ENCODE results near the gene HOXA2.

HOXA2 gene

DNA sequence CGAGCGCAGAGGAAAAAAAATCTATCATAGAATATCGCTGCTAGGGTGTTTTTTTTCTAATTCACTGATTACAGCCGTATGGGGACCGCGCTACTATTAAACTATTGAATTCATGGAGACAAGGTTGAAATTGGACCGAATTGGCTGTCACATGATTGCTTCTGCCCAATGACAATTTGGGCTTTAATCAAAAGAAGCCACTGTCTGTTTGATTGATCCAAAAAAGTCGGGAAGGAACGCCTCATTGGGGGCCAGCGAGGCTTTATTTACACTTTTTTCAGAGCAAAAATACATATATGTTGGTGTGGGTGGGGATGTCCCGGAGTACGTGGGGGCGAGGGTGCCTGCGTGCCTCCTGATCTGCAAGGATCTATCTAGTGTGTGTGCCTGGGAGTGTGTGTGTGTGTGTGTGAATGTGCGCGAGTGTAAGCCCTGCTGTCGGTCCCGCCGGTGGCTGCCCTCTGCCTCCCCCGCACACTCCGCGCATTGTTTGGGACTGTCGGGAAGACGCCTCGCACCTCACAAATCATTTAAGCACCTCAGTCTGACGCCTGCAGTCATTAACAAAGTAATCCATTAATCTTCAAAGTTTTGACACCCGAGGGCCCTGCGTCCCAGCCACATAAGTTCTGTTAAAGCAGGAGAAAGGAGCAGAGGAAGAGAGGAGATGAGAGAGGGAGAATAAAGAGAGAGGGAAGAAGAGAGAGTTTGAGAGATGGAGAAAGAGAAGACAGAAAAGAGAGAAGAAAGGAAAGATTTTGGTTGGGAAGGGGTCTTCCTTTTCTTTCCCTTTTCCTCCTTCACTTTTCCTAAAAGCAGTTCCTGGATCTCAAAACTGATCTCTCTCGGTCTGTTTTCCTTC lies at the start of gene HOXA2:
HOXA2 (minus strand) TSS at position 103 of the 862 bp plus-strand sequence. CDS start 183 bp downstream, outside the sequence.
- FAIRE-seq, result no peak

DNA sequence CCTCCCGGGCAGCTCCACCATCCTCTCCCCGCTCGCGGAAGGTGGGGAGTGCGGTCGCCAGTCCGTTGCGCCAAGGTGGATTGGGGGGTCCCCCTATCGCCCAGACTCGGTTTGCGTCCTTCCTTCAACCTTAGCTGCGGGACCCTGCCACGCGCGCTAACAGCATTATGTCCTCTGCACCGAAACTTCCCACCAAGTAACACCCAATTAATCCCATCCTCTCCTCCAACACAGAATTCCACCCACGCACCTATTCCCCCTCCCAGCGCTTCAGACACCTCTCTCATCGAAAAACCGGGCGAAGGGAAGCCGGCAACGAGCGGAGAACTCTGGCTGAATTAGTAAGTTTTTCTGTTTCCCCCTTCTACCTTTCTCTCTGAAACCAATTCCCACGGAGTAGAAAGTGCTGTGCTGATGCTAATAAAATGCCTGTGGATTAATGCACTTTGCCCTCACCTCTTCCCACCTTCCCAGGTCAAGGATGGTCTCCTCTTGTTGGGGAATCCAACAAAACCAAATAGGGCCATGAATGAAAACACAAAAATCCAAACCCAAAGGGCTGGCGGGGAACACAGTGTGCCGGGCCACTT lies 49.0 kb upstream of the HOXA2 start:
- no peak for FAIRE-seq

DNA sequence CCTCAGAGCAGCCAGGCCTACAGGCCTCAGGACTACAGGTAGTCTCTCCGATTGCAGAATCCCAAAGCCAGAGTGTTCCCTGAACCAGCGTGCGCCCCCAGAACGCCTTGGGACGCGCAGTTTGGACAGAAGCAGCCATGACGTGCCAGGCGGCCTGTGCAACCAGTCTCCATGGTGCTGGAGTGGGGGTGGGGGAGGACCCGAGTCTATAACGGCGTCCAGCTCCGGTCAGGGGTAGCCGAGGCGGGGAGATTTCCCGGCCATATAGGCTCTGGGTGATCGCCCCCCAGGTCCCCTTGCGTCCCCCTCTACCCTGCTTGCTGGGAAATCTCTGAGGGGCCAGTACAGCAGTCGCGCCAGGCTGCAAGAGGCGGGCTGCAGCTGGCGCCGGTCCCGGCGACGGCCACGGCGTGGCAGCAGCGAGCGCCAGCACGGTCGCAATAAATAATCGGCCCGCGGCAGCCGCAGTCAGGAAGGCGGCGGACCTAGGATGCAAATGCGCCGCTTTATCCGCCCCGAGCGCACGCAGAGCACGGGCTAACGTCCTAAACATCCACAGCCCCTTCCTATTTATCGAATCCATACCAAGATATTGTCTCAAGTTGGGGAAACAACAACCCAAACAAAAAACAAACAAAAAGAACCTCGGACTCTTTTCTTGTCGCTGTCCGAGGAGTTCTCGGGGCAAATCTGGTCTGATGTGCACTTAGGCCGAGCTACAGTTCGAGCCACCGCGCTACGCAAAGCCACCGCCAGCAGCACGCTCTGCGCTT lies 48.3 kb upstream of the HOXA2 start:
- no peak for FAIRE-seq

DNA sequence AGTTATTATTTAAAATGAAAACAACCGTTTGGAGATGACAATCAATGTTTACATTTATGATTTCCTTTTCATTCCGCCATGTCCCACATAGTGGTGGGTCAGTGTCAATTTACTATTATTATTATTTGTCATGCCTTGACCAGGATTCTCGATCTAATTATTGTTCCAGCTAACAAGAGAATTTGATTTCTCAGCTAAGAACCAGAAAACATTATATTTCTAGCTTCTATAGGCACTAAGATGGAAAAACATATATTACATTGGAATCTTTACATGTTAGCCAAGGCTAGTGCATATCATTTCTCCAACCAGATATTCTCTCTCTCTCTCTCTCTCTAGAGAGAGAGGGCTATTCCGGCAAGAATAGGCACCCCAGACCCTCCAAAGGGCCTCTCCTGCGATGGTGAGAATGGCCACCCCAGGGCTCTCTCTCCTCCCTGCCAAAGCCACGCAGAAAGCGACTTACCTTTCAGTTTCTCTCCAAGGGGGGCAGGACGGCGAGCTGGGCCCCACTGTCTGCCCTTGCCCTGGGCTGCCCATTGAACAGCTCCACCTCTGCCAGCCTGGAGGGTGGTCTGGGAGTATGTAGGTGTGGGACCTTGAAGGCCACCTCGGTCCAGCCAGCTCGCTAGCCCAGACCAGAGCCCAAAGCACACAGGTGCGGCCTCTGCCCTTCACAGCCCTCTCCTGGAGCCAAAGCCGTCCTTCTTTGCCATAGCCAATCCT lies 47.5 kb upstream of the HOXA2 start:
- FAIRE-seq, result no peak

DNA sequence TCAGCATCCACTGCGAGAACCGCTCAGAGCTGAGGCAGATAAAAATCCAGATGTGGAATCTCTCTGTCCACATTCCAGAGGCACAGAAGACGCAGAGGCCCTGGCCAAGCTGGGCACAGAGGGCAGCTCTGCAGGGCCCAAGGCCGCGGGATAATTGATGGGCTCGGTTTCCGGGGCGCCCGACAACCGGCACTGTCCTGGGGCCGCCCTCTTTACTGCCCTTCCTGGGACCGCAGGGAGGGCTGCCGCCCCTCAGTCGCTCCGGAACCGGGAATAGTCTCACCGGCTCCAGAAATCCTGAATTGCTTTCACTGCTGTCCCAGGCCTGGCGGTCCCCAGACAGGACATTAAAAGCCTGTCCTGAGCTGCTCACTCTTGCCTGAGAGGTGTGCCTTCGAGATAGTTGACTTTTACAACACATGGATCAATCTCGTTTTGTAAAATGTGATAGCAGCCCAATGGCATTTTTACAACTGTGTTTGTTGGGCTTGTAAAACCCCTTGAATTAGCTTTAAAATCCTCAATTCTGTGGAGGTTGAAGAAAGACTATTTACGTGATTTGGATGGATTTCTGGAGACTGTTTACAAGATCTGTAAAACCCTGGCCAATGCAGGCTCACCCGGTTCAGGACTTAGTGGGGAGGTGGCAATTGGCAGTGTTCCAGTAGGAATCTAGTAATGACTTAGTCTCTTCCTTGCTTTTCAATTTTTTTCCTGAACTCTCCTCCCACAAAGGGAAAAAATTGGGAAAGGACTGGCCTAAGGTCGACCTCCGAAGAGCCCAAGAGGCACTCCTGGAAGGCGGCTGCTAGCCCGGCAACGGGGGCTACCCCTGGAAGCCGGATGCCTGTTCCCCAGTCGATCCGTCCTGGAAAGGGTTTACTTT lies 46.5 kb upstream of the HOXA2 start:
- no peak for FAIRE-seq

DNA sequence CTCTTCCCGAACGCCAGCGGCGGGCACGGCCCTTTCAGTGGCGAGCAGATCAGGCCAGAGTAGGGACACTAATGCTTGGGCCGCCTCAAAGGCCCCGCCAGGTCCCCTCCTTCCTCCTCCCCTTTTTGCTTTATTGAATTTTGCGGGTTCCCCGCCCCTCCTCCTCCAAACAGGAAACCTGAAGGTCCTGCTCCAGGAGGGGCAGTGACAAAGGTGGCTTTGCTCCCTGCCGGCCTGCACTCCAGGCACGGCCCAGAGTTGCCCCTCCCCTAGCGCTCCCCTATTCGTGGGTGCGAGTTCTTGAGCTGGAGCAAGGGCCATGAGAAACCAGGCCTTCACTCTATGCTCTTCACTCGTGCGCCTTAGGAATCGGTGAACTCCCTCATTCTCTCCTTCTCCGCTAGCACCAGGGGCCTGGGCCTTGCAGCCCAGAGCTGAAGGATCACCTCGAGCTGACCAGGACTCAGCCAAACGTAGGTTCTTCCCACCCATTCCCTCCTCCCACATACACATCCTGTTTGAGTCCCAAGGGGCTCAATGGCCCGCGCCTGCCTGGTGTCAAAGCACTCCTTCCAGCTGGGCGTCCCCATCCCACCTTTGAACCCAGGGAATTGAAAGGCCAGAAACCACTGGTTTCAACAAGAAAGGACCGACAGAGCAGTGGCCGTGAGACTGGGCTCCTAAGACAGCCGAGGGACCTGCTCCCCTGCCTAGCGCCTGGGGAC lies 45.7 kb upstream of the HOXA2 start:
- FAIRE-seq, result no peak

DNA sequence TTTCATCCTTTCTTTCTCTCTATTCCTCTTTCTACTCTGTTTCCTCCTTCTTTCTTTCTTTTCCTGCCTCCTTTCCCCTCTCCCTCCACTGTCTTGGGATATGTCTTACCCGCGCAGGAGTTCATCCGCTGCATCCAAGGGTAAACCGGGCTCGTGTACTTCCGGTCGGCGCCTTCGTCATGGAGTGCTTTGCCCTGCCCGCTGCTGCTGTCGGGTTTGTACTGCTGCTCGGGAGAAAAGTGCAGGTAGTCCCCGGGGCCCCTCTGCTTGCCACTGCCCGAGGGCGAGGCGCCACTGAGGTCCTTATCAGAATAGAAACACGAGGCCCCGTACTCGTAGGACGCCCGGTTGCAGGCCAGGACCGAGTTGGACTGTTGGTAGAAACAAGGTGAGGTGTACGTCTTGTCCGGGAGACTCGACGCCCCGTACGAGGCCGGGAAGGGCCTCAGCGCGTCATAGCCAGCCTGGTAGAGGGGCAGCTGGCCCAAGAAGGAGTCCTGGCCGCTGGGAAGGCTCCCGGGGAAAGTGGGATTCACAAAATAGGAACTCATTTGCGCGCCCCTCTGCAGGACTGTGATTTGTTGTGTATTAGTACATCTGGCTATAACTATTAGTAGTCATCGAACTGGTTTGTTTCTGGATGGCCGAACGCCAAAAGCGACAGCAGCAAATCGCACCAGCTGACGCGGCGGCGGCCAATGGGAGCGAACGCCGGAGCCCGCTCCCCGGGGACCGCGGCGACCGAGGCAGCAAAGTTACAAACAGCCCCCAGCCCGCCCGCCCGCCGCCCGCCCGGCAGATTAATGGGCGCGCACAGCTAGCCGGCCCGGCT lies 44.9 kb upstream of the HOXA2 start, which contains the start of gene HOXA6:
HOXA6 (minus strand) TSS at position 576 of the 832 bp plus-strand sequence; CDS start at position 551, 25 bp downstream.
- FAIRE-seq, result no peak

DNA sequence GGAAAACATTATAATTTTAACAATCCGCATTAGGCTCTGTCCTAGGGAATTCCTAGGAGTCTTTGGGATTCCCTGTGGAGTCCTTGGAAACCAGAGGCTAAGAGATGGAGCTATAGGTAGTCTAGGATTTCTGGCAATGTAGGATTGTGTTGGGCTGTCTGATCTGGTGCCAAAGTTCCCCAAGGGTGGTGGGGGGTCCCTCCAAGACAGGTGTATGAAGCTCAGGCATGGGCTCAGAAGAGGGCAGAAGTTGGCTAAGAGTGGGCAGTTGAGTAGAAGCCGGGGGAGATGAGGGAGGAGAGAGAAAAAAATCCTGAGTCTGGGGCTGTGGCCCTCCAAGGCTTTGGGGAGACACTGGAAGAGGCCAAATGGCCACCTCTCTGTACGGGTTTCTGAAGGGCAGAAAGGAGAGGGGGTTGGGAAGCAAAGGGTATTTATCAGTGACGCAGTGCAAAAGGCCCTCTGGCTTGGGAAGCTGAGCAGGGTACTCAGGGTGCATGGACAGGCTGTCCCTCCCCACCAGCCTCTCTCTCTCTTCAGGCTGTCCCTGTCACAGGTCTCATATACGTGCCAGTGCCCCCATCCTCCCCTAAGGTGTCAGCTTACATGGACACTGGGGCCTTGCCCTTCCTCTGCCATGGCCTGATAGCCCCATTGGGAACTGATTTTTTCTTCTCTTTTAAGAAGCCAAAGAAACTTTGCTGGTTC lies 44.2 kb upstream of the HOXA2 start:
- no peak for FAIRE-seq

DNA sequence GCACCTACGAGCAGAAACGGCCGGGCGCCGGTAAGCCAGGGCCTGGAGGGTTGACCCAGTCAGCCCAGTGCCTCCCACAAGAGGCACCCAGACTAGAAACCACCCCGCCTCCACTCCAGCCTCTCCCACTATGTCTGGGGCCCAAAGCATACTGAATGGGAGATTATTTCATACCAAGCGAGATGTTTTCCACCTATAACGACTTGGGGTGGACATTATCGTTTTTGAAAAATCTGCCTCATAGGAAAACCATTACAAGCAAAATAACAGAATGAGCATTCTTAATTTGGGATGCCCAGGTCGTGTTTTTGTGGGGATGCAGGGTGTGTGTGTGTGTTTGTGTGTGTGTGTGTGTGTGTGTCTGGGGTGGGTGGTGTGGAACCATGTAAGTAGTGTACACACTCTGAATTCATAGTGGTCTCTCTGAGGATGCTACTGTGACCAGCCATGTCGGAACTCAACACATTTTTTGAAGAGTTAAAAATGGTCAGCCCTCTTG lies 43.5 kb upstream of the HOXA2 start:
- no peak for FAIRE-seq

DNA sequence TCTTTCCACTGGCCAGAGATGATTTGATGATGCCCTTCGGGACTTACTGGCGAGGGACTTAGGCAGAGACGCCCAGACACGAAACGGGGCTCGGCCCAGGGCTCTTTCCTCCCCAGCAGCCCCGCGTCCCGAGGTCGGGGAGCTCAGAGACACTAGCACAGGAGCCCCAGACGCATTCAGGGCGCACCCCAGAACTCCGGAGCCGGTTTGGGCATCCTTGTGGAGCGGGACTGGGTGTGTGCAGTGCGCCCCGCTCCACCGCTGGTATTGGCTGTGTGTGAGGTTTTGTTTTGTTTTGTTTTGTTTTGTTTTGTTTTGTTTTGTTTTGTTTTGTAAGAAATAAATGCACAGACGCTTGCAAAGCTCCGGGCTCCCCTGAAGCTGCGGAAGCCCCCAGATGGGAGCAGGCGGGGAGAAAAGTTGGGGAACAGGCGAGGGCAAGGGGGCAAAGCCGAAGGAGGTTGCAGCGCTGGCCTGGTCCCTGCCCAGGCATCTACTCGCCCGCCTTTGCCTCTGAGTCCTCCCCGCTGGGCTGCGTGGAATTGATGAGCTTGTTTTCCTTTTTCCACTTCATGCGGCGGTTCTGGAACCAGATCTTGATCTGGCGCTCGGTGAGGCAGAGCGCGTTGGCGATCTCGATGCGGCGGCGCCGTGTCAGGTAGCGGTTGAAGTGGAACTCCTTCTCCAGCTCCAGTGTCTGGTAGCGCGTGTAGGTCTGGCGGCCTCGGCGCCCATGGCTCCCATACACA lies 42.9 kb upstream of the HOXA2 start:
- FAIRE-seq, result no peak

DNA sequence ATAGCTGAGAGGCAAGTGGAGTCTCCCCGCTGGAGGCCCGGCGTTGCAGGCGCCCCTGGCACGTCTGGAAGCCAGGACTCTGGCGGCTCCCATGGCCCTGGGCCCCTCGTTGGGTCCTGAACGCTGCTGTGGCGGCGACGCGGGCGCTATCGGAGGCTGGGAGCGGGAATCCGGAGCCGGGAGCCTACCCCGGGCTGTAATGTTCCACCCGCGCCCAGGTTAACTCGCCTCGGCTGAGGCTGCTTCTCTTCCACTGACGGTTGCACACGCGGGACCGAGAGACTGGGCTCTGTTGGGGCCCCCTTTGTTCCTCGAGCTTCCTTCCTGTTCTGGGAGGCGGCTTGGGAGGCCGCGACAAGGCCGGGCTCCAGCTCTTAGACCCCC lies 42.3 kb upstream of the HOXA2 start:
- no peak for FAIRE-seq

DNA sequence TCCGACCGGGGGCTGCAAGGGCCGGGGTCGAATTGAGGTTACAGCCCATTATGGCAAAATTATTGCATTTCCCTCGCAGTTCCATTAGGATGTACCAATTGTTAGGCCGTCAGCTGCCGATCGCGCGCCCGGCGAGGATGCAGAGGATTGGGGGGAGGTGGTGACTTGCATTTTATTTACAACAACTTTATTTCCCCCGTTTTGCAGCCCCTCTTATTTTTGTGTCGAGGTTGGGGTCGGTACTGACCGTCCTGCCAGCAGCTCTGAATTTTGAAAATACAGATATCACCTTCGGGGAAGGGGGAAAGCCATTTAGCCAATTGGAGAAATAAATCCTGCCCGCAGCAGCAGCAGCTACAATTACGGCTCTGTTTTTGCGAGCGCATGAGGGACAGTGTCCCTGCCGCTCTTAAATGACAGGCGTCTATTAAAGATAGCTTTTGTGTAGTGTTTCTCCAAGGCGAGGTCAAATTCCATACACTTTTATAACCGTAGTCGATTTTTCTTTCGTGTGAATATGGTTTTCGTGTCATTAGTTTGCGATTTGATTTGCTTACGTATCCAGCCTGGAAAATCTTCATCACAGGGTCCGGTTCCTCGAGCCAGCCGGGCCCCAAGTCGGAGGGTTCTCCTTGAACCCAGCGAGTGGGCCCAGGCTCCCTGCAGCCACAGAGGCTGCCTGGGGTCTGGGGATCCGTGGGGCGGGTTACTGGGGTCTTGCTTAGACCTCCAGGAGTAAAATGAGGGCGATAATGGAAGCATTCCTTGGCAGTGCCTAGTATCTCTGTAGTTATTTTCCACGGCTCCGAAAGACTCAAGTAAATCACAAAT lies 41.7 kb upstream of the HOXA2 start:
- no peak for FAIRE-seq

DNA sequence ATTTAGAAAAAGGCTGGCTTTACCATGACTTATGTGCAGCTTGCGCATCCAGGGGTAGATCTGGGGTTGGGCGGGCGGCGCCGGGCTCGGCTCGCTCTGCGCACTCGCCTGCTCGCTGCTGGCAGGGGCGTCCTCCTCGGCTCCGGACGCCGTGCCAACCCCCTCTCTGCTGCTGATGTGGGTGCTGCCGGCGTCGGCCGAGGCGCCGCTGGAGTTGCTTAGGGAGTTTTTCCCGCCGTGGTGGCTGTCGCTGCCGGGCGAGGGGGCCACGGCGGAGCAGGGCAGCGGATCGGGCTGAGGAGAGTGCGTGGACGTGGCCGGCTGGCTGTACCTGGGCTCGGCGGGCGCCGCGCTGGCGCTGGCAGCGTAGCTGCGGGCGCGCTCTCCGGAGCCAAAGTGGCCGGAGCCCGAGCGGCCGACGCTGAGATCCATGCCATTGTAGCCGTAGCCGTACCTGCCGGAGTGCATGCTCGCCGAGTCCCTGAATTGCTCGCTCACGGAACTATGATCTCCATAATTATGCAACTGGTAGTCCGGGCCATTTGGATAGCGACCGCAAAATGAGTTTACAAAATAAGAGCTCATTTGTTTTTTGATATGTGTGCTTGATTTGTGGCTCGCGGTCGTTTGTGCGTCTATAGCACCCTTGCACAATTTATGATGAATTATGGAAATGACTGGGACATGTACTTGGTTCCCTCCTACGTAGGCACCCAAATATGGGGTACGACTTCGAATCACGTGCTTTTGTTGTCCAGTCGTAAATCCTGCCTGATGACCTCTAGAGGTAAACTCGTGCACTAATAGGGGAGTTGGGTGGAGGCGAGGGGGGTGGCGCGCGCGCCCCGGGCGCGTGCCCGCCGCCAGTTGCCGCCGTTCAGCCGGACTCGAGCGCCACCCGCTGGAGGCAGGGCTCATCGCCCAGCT lies 40.8 kb upstream of the HOXA2 start, which contains the start of gene HOXA5:
HOXA5 (minus strand) TSS at position 659 of the 927 bp plus-strand sequence; CDS start at position 585, 74 bp downstream.
- FAIRE-seq, result no peak

DNA sequence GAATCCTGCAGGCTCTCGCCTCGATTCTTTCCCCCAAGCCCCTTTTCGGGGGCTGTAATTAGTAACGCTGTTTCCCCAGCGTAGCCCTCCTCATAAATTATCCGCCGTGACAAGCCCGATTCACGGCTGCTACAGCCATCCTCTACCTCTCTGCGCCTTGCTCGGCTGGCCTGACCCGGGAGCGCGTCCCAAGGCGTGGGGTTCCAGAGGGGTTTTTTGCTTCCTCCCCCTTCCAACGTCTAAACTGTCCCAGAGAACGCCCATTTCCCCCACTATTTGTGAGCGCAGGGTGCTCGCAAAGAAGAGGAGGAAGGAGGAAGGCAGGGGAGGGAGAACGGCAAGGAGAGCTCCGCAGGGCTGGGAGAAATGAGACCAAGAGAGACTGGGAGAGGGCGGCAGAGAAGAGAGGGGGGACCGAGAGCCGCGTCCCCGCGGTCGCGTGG lies 40.1 kb upstream of the HOXA2 start:
- no peak for FAIRE-seq

DNA sequence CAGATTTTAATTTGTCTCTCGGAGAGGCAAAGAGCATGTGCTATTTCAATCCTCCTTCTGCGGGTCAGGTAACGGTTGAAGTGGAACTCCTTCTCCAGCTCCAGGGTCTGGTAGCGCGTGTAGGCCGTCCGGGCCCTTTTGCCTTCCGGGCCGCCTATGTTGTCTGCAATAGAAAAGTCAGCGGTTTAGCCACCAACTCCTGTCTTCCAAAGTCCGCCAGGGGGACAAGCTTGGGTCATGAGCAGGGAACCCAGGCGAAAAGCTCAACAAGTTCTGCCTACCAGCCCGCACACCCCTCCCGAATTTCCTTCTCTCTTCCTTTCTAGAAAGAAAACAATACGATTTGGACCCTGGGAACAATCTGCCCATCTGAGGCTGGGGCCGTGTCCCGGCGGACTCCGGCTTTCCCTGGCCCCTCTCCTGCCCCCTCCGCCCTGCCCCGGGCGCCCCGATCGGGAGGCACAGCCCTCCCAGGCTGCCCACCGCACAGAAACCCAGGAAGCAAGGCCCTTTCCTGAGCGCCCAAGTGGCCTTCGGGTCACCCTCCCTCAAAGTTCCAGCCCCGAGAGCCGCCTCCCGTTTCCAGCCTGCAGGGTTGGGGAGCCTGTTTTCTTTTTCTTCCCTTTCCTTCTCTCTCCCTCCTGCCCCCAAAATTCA lies 39.6 kb upstream of the HOXA2 start:
- FAIRE-seq, result no peak

Data from A204.1 (cell line).